Activated naive CD4-positive, alpha-beta T cell treated with anti-CD3 and anti-CD28 coated beads for 36 hours (primary cell): ENCODE data around the gene SMU1. TPM values are rescaled to one million over a fixed set of nuclear protein-coding genes. Genes with fewer than 3 reads are reported as not detected.
"Not testable (repeated sequence)": the region's sequence is repeated elsewhere in the genome, so short reads cannot be mapped to it uniquely, and the experiment has no call there.

Source experiments
- CTCF ChIA-PET: fragments of 350-600 bp; sonication (Branson Sonifier 250); formaldehyde crosslinking; loops from one replicate; lab custom pipeline; 2021; ENCODE audit warnings: antibody characterized with exemption; lab: Charles Lee
- DNase-seq: peaks from one replicate; pipeline ENCODE4 v3.0.0-alpha.2; 2020
- H3K27ac Mint-ChIP-seq: one replicate; pipeline ENCODE4 v1.8.0; 2021; ENCODE audit warnings: mild to moderate bottlenecking, mixed read lengths
- H3K27me3 Mint-ChIP-seq: one replicate; pipeline ENCODE4 v1.8.0; 2021; ENCODE audit warnings: low read depth, mixed read lengths
- H3K36me3 Mint-ChIP-seq: one replicate; pipeline ENCODE4 v1.8.0; 2021; ENCODE audit warnings: low read depth, mixed read lengths
- H3K4me1 Mint-ChIP-seq: one replicate; pipeline ENCODE4 v1.8.0; 2021; ENCODE audit warnings: low read depth, mixed read lengths
- H3K4me3 Mint-ChIP-seq: one replicate; pipeline ENCODE4 v1.8.0; 2021; ENCODE audit warnings: mild to moderate bottlenecking, moderate library complexity, mixed read lengths
- H3K9me3 Mint-ChIP-seq: one replicate; pipeline ENCODE4 v1.8.0; 2021; ENCODE audit warnings: mixed read lengths
- intact Hi-C: fragments of 100-400 bp; cut with micrococcal nuclease; formaldehyde crosslinking; loops from one replicate; pipeline ENCODE4 v1.15.1; 2023
- total RNA-seq, 2 experiments: library from RNA; stranded (reverse); gene quantifications; one replicate each; pipeline ENCODE4 v1.2.3, GENCODE V29; 2021

Gene SMU1
- total RNA-seq, 2 experiments from 2014 or later, result 23.7 to 23.9 TPM

DNA sequence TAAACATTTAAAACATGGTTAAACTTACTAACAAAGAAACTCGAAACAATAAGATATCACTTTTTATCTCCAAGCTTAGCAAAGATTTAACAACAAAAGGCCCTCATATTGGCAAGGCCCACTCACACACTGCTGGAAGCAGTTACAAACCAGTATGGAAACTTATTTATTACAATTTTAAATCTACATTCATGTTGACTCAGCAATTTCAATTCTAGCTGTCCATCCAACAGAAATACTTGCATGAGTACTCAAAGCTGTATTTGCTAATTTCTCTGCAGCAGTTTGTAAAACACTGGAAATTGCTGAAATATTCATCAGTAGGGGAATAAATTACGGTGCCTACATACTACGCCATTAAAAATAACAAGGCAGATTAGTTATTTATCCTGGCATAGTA lies 54.2 kb downstream of the SMU1 start:
- Mint-ChIP-seq H3K4me1 (peaks cover 49% of the 10 kb centered on the region), H3K4me3 (no peak overlapping the region)
- CTCF ChIA-PET, result interaction anchor here (1.4 kb wide), 1 partner anchor 13 kb away, joined by 3 read pairs; no protein-coding TSS in a partner anchor

GRCh38 chr9:33019797-33020196 lies 56.7 kb downstream of the SMU1 start:
- Mint-ChIP-seq H3K36me3 (peaks cover 29% of the 10 kb centered on the region), H3K4me1 (peaks cover 35% of the 10 kb centered on the region), H3K4me3 (no peak overlapping the region), H3K27ac (no peak overlapping the region), H3K27me3 (no peaks in the 10 kb centered on the region), H3K9me3 (no peaks in the 10 kb centered on the region)
- intact Hi-C loops, result no loop called here
- CTCF ChIA-PET, result interaction anchor here (0.5 to 1.1 kb wide), 2 partner anchors 9 to 21 kb away, joined by 3 to 5 read pairs; no protein-coding TSS in a partner anchor
- DNase-seq, result no peak

More for the DNA sequence above, 54.2 kb downstream of the SMU1 start:
- intact Hi-C loops, result no loop called here
- no peak for DNase-seq
- H3K27ac Mint-ChIP-seq, result no peak overlapping the region
- H3K36me3 Mint-ChIP-seq, result peaks cover 42% of the 10 kb centered on the region
- H3K27me3 Mint-ChIP-seq, result no peaks in the 10 kb centered on the region
- H3K9me3 Mint-ChIP-seq, result no peaks in the 10 kb centered on the region

- H3K27me3 Mint-ChIP-seq, result no peaks in the 10 kb centered on the region
- no peak overlapping the region for H3K27ac Mint-ChIP-seq
- H3K36me3 Mint-ChIP-seq, result peaks cover 16% of the 10 kb centered on the region
These were observed 59.0 kb downstream of the SMU1 start for GRCh38 chr9:33017283-33018041.

DNA sequence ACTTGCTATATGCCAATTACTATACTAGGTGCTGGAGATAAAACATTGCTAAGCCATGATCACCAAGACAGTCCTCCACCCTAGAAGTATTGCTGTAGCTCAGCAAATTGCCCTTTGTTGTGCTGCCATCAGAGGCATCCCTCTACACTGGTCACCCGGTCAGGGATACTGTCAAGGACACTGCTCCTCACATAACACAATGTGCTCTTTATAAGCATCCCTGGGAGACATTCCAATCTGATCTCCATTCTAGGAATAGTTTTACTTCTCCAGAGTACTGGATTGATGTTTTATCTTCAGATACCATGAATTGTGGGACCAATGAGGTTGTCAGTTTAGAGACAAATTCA lies 61.8 kb downstream of the SMU1 start:
- H3K4me1 Mint-ChIP-seq, result no peaks in the 10 kb centered on the region
- H3K36me3 Mint-ChIP-seq, result peaks cover 8% of the 10 kb centered on the region
- no peak overlapping the region for H3K4me3 Mint-ChIP-seq
- no peaks in the 10 kb centered on the region for H3K9me3 Mint-ChIP-seq
- no peaks in the 10 kb centered on the region for H3K27me3 Mint-ChIP-seq
- intact Hi-C loops, result no loop called here
- no peak overlapping the region for H3K27ac Mint-ChIP-seq
- CTCF ChIA-PET, result no interaction called here
- DNase-seq, result no peak

More at GRCh38 chr9:33017283-33018041, 59.0 kb downstream of the SMU1 start:
- DNase-seq, result no peak
- intact Hi-C loops, result no loop called here
- Mint-ChIP-seq H3K9me3 (no peaks in the 10 kb centered on the region), H3K4me1 (peaks cover 17% of the 10 kb centered on the region), H3K4me3 (no peak overlapping the region)
- CTCF ChIA-PET, result no interaction called here

- H3K4me1 Mint-ChIP-seq, result no peaks in the 10 kb centered on the region
- intact Hi-C loops, result loop anchor here (1.0 kb wide), 1 partner anchor 13 kb away; the partner anchor contains the start of gene APTX
- no peak overlapping the region for H3K4me3 Mint-ChIP-seq
- H3K27me3 Mint-ChIP-seq, result no peaks in the 10 kb centered on the region
- CTCF ChIA-PET, result no interaction called here
- no peaks in the 10 kb centered on the region for H3K9me3 Mint-ChIP-seq
- DNase-seq, result no peak
- no peak overlapping the region for H3K27ac Mint-ChIP-seq
- peaks cover 7% of the 10 kb centered on the region for H3K36me3 Mint-ChIP-seq
These were observed 62.4 kb downstream of the SMU1 start for GRCh38 chr9:33013962-33014664.

DNA sequence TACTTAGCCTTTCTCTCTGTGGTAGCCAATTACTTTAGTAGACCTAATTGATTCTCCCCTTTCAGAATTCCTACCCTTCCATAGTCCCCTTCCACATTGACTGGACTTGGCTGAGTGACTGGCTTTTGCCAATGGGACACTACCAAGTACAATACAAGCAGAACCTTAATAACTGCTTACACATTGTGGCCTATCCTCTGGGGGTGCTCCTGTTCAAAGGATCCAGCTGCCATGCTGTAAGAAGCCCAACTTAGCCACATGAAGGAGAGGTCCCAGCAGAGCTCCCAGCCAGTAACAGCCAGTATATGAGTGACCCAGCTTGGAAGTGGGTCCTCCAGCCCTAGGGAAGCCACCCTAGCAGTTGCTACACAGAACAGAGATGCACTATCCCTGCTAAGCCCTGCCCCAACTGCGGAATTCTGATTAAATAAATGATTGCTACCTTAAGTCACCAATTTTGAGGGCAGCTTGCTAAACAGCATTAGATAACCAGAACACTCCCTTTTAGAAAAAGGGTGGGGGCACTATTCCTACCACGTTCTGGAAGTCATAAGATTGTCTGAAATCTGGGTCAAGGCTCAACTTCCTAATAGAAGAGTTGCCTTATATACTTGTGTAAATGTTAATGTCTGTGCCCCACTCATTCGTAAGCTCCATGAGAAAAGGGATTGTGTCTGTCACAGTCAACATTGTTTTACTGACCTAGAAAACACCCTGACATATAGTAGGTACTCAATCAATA lies 64.0 kb downstream of the SMU1 start:
- Mint-ChIP-seq H3K27me3 (no peaks in the 10 kb centered on the region), H3K4me3 (no peak overlapping the region), H3K27ac (no peak overlapping the region), H3K4me1 (no peaks in the 10 kb centered on the region), H3K9me3 (no peaks in the 10 kb centered on the region), H3K36me3 (peaks cover 4% of the 10 kb centered on the region)
- intact Hi-C loops, result loop anchor here (1.0 kb wide), 1 partner anchor 11 kb away; the partner anchor contains the start of gene APTX
- CTCF ChIA-PET, result interaction anchor here (0.6 to 1.0 kb wide), 3 partner anchors 26 to 634 kb away, joined by 3 to 4 read pairs (median 3); no protein-coding TSS in a partner anchor
- no peak for DNase-seq

DNA sequence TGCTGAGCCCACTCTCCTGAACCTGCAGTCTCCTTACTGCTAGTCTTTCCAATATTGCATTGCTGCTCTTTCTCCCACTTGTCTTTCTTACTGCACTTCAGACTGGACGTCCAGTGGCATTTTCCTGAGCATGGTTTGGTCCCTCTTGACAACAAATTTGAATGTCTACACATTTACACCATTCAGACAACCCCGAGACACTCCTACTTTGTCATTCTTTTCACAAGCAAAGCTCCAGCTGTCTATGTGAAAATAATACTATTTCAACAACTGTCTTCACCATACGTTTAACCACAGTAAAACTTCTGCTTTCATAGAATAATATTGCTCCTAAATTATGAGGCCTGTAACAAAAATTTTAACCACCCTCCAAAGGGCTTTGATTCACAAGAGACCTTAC lies 64.6 kb downstream of the SMU1 start:
- H3K27me3 Mint-ChIP-seq, result no peaks in the 10 kb centered on the region
- CTCF ChIA-PET, result interaction anchor here (0.6 kb wide), 1 partner anchor 634 kb away, joined by 3 read pairs; no protein-coding TSS in a partner anchor
- intact Hi-C loops, result no loop called here
- no peaks in the 10 kb centered on the region for H3K9me3 Mint-ChIP-seq
- H3K4me1 Mint-ChIP-seq, result no peaks in the 10 kb centered on the region
- no peak overlapping the region for H3K4me3 Mint-ChIP-seq
- no peak for DNase-seq
- H3K36me3 Mint-ChIP-seq, result peaks cover 4% of the 10 kb centered on the region
- H3K27ac Mint-ChIP-seq, result no peak overlapping the region

GRCh38 chr9:33007755-33008154 lies 68.7 kb downstream of the SMU1 start:
- Mint-ChIP-seq H3K36me3 (peaks cover 4% of the 10 kb centered on the region), H3K4me3 (no peak overlapping the region), H3K9me3 (no peaks in the 10 kb centered on the region), H3K27ac (no peak overlapping the region), H3K27me3 (no peaks in the 10 kb centered on the region), H3K4me1 (no peaks in the 10 kb centered on the region)
- intact Hi-C loops, result no loop called here
- no peak for DNase-seq
- CTCF ChIA-PET, result no interaction called here

- H3K27me3 Mint-ChIP-seq, H3K9me3 Mint-ChIP-seq, H3K27ac Mint-ChIP-seq, DNase-seq, H3K4me3 Mint-ChIP-seq, H3K4me1 Mint-ChIP-seq, CTCF ChIA-PET, intact Hi-C loops, H3K36me3 Mint-ChIP-seq: not testable (repeated sequence)
These were observed 71.1 kb downstream of the SMU1 start for GRCh38 chr9:33005335-33005734.

DNA sequence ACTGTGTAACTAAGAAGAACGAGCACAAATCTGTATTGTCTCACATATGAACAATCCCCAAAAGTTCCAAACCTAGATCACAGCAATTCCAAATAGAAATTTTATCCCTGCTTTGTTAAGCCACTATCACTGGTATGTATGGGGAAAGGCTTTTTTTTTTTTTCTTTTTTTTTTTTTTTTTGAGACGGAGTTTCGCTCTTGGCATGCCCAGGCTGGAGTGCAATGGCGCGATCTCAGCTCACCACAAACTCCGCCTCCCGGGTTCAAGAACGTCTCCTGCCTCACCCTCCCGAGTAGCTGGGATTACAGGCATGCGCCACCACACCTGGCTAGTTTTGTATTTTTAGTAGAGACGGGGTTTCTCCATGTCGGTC lies 75.8 kb downstream of the SMU1 start:
- peaks cover 38% of the 10 kb centered on the region for H3K4me1 Mint-ChIP-seq
- H3K36me3 Mint-ChIP-seq, result peaks cover 30% of the 10 kb centered on the region
- H3K9me3 Mint-ChIP-seq, H3K27me3 Mint-ChIP-seq: not testable (repeated sequence)
- CTCF ChIA-PET, result interaction anchor here (0.6 kb wide), 1 partner anchor 10 kb away, joined by 3 read pairs; no protein-coding TSS in a partner anchor
- peak overlapping the region; percentile 92 for H3K4me3 Mint-ChIP-seq
- DNase-seq, result peak; percentile 43
- intact Hi-C loops, result loop anchor here (1.0 kb wide), 11 partner anchors 13 to 448 kb away; partner anchors contain the start of genes B4GALT1, BAG1, DNAJA1 and NDUFB6
- H3K27ac Mint-ChIP-seq, result peak overlapping the region; percentile 94

- no peak overlapping the region for H3K4me3 Mint-ChIP-seq
- no peak overlapping the region for H3K27ac Mint-ChIP-seq
- CTCF ChIA-PET, result no interaction called here
These were observed 83.8 kb downstream of the SMU1 start for GRCh38 chr9:32992595-32993238.

More at GRCh38 chr9:32992595-32993238, 83.8 kb downstream of the SMU1 start:
- Mint-ChIP-seq H3K9me3 (no peaks in the 10 kb centered on the region), H3K36me3 (peaks cover 39% of the 10 kb centered on the region), H3K27me3 (no peaks in the 10 kb centered on the region), H3K4me1 (peaks cover 21% of the 10 kb centered on the region)
- intact Hi-C loops, result no loop called here
- no peak for DNase-seq
